T-helper 2 cell treated with Interferon-gamma antibody and Interleukin-4, amounts not matched to agents 100 ng/mL and 5 ng/mL, for 36 hours (primary cell): ENCODE measurements around the gene PLEKHA7. TPM values are rescaled to one million over a fixed set of nuclear protein-coding genes. Genes with fewer than 3 reads are reported as not detected.
"Not testable (repeated sequence)": the region's sequence is repeated elsewhere in the genome, so short reads cannot be mapped to it uniquely, and the experiment has no call there.

ENCODE experiments used
- intact Hi-C: fragments of 100-400 bp; cut with micrococcal nuclease; formaldehyde crosslinking; loops from one replicate; pipeline ENCODE4 v1.15.1; 2023
- total RNA-seq: library from RNA; stranded (reverse); gene quantifications from 2 replicates; pipeline ENCODE4 v1.2.3, GENCODE V29; 2022

PLEKHA7 gene
- total RNA-seq, 1 donor from 2014 or later: 2.1 TPM

DNA sequence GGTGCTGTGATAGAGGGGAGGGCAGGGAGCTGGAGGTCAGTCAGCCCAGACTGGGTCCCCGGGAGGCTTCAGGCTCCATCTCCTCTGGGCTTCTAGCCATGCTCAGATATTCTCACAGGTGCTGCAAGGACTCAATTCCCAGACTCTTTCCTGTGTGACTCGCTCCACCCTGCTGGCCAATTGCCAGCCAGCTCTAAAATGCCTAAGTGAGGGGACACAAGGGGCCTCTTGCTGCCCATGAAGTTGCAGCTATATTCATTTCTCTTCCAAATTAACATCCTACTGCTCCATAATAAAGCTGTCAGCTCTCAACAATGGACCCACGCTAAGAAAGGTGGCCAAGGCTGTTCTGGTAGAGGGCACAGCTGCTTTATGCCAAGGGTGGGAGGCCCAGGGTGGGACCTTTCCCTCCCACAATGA, 101.5 kb downstream of the PLEKHA7 start:
- intact Hi-C loops: no loop called here

DNA sequence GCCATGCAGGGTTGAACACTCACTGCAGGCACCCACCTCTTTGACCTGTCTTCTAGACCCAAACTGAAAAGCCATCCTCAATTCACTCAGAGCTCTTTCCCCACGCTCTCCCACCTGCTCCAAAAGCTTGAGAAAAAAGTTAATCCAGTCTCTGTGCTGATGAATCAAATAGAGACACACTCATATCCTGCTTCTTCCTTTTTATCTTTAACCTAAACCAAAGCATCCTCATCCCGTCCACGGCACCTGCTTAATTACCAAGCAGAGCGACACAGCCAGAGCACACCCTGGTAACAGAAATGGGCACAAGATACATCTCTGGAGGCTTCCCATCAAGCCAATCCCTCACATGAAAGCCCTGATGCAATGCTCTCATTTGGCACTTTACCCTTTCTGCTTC, 102.6 kb downstream of the PLEKHA7 start:
- intact Hi-C loops: no loop called here

DNA sequence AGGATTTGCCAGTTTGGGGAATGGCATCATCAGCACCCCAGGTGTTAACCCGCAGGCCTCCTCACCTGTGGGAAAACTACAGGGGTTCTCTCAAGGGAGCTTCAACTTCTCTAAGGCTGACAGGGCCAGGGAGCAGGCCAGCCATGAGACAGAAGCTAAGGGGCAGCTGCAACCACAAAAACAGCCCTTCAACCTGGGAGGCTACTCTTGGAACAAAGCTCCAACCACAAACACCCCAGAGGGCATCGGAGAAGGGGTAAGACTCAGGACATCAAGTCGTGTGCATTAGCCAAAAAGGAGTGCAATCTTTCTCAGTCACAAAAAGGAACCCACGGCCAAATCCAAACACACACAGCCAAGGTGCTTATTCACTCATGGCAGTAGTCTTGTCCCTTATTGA, 103.0 kb downstream of the PLEKHA7 start:
- intact Hi-C loops: no loop called here

DNA sequence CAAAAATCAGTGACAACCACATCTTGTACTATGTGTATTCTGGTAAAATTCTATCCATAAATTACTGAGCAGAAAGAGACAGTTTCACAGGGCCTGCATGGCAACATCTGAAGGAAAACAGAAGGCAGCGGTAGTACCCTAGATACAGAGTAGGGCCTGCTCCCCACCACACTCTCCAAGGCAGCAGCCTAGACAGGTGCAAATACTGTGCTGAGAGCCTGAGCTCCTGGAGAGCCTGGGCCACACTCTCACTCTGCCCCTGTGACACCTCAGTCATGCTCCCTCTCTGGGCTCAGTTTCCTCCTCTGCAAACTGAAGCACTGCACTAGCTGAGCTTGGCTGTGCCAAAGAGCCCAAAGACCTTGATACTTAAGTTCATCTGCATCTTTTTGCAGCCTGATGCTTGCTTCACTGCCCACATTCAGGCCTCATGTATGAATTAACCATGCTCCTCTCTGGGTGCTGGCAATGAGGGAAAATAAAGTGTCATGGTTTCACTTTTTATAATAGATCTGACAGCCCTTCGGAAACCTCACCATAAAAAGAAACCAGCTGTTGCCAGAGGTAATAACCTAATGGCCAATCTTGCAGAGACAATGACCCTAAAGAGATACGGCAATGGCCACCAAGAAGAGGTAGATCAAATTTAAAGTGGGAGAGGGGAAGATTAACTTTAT, 104.7 kb downstream of the PLEKHA7 start:
- intact Hi-C loops: no loop called here

DNA sequence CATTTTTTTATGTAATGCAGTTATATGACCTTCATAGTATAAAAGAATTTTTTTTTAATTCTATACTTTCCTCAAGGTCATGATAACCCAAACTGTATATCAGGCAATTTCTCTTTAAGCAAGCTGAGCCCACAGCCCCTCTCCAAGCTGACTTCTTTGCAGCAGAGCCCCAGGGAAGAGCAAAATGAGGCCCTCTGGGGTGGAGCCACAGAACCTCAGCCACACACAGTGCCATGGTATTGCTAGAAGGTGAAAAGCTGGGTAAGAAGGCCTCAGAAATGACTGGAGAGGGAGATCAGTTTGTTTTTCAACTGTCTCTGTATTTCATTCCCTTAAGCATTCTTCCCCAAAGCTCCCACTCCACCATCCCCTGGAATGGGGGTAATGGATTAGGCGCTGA, 108.8 kb downstream of the PLEKHA7 start:
- intact Hi-C loops: no loop called here

DNA sequence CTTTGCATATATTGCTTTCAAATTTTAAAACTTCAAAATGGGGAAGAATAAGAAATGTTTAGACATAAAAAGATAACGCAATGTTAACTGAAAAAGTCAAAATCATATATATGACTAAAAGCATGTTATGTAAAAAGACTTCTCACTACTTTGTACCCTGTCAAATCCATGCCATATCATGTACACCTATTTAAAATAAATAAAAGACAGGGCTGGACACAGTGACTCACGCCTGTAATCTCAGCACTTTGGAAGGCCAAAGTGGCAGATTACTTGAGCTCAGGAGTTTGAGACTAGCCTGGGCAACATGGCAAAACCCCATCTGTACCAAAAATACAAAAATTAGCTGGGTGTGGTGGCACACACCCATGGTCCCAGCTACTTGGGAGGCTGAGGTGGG, 109.5 kb downstream of the PLEKHA7 start:
- intact Hi-C loops: loop anchor here (5.0 kb wide), 1 partner anchor 448 kb away; the partner anchor contains the start of gene NCR3LG1

DNA sequence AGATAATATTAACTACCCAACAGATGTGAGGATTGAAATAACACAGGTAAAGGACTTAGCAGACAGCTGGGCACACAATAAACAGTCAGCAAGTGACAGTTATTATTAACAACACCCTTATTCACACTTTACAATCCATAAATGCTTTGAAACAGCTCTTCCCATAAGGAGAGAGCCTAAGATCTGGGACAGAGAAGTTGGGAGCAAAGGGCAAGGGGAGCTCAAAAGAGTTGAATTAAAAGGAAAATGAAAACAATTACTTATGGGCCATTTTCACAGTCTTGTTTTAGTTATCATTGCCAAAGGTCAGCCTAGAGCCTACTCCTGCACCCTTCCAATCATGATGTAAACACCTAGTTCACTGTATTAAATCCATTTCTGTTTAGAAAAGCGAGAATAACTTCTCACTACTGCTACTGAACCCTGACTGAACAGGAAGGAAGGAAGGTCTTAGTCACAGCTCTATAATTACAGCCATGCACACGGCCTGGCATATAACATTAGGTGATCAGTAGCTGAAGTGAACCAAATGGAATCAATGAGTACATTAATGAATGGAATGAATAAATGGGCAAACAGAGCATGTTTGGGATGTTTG, 111.3 kb downstream of the PLEKHA7 start:
- intact Hi-C loops: loop anchor here (5.0 kb wide), 1 partner anchor 449 kb away; the partner anchor contains the start of gene NCR3LG1

DNA sequence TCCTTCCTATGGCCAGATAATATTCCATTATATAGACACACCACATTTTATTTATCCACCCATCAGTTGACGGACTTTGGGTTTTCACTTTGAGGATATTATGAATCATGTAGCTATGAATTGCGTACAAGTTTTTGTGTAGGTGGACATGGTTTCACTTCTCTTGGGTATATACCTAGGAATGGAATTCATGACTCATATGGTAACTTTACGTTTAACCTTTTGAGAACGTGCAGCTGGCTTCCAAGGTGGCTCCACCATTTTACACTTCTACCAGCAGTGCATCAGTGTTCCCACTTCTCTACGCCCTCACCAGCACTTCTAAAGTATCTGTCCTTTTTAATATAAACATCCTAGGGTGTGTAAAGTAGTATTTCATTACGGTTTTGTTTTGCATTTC, 112.0 kb downstream of the PLEKHA7 start:
- intact Hi-C loops: loop anchor here (5.0 kb wide), 1 partner anchor 450 kb away; the partner anchor contains the start of gene NCR3LG1

DNA sequence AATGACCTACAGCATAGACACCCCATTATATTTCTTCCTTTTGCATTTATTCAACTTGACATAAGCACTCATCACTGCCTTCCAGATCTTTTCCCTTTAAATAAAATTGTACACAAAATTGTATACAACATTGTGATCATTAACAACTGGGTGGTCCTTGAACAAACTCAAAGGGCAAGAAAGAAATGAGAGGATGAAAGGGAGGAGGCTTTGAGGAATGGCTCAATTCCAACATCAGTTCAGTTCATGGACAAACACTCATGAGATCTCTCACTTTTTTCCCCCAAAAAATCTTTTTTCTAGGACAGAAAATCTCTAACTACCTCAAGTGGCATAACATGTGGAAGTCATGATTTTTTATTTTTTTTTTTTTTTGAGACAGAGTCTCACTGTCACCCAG, 113.7 kb downstream of the PLEKHA7 start:
- intact Hi-C loops: loop anchor here (5.0 kb wide), 1 partner anchor 452 kb away; the partner anchor contains the start of gene NCR3LG1

DNA sequence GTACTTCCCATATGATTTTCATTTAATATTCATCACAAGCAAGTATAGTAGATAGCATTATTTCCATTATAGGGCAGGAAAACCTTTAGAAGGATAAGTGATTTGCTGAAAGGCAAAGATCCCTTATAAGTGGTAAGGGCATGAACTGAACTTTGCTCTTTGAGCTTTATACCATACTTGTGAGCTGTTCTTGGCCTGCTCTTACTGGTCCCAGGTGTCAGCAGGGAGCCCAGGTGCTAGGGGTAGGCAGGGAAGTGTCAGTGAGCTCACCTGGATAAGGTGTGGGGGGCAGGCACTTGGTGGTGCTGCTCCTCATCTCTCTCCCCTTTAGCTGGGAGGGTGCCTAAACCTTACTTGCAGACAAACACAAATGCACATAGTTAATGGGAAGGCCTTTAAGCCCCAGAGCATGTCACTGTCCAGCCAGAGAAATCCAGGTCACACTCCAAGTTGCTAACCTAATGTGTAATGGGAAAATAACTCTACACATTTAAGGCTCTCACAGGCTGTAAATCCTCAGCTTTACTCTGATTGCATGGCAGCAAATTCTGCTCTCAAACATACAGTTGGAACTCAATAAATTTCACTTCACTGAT, 114.4 kb downstream of the PLEKHA7 start:
- intact Hi-C loops: loop anchor here (5.0 kb wide), 1 partner anchor 452 kb away; the partner anchor contains the start of gene NCR3LG1

DNA sequence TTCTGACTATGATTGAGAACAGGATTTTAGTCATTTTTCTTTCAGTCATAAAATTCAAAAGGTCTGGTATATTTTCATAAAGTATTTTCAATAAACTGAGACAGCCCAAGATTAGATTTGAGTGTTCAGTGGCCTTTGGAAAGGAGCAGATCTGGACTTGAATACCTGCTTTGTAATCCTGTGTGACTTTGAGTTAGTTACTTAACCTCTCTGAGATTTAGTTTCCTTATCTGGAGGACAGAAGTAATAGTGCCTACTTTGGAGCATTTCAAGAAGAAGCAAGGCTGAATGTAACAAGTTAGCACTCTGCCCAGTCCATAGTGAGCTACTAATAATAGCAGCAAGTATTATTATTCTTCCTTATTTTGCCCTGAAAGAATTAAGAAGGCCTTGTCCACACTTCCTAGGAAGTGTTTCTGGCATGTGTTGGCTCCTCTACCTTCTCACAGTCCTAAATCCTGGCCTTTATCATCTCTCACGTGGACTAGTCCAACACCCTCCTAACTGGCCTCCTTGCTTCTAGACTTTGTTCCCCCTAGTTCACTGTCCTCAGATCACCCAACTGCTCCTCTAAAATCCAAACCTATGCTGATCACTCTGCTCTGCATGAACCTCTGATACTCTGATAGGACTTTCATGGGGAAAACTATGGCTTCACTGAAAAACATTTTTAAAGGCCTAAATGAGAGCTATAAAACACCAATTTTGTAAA, 115.8 kb downstream of the PLEKHA7 start:
- intact Hi-C loops: no loop called here

DNA sequence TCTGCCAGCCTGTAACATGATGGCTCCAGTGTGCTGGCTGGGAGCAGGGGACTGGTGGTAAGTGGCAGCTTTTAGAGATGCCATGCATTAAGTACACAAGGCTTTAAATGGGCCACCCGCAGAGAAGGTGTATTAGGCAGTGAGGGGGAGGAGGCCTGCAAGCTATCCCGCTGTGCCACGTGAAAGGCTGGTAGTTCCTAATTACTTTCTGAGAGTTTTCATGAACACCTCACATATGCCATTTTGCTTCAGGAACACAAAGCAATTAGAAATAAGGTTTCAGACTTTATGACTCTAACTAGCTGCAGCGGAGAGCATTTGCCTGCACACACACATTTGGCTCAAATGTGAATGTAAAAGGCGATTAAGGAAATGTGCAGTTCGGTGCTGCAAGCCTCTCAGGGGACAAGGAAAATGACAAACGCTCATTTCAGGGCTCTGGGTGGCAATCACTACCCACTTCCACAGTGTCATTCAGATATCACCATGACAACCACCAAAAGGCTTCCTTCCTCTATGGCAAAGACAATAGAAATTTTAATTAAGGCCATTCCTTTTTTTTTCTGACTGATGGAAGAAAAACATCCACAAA, 116.6 kb downstream of the PLEKHA7 start:
- intact Hi-C loops: no loop called here

DNA sequence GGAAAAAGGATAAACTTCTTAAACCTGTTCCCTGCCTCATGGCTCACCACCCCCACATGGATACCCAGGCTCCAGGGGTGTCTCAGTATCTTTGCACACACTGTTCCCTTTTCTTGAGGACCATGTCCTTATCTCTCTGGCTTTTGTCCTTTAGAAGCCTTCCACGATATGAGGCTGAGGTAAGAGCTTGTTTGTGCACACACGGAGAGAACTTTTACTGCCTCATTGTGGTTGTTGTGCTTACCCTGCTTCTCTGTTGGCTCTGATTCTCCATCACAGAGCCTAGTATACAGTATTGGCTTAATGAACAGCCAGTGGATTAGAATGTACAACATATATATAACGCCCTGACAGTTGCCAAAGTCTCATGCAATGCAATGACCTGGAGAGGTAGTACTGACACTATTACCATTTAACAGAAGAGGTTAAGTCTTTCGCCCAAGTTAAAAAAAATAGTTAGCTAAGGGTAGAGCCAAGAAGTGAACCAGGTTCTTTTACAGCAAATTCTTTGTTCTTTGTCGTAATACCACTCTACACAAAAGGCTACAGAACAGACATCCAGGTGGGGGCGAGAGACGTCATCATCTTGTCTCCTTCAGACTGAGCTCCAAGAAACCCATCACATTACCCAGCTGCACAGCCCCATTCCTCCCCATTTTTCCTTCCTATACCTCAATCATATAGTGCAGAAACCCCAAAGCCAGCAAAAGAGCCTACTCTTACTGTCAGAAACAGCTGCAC, 117.3 kb downstream of the PLEKHA7 start:
- intact Hi-C loops: no loop called here

DNA sequence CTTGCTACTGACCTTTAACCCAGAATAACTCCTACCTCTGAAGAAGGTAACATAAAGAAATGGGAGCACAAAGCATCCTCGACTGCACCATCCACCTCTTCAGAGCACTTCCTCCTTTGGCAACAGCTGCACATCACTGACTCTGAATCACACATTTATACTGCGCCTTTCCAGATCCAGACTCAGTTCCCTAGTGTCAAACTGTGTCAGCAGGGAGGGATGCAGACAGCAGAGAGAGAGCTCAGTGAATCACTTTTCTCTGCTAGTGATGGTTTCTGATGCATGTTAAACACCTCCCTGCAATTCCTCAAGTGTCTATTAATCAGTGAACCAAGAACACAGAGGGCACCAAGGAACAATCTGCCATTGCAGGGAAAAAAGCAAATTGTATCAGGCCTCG, 118.9 kb downstream of the PLEKHA7 start:
- intact Hi-C loops: no loop called here

DNA sequence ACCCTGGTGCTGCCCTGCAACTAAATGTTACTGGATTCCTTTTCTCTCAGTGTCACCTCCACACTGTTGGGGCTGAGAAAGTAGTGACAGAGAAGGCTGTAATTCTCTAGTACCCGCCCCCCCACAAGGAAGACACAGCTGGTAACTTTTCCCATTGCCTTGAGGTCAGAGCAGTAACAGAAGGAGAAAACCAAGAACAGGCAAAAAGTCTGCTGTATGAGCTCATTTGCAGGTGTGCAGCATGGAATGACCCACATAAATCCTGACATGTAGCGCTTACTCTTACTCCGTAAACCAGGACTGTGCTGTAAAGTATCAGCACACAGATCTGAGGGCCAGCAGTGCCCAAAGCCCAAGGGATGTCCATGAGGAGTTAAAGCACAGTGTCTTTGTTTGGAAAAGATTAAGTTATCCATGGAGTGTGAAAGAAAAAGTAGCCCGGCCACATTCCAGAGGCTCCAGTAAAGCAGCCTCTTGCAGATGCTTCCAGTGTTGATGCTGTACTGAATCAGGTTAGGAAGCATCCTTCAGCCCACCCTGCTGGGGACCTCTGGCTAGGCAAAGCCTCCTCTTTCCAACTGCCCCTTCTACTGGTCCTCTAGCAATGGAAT, 120.7 kb downstream of the PLEKHA7 start:
- intact Hi-C loops: no loop called here

DNA sequence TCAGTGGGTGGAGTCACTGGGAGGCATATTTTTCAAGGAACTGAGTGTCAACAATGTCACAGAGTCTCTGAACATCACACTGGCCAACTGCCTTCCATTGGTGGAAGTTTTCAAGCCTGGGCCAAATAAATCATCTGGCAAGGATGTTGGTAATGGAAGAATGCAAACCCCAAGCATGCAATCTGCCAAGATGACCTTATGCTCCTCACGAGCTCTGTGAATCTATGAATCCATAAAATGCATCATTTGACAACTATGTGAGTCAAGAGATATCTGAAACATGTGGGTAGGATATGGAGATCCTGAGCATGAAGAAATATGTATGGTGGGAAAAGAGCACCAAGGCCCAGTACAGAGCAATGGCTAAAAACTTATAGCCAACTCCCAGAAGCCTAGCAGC, 122.2 kb downstream of the PLEKHA7 start:
- intact Hi-C loops: no loop called here

DNA sequence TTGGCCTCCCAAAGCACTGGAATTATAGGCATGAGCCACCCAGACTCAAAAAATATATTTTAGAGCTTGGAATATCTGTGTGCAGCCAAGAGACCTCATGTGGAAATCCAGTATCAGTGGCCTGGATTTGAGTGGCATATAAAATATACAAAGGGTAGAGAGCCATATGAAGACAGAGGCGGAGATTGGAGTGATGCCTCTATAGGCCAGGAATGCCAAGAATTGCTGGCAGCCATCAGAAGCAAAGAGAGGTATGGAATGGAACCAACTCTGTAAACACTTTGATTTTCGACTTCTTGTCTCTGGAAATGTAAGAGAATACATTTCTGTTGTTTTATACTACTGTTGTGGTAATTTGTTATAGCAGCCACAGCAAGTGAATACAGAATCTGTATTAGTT, 123.0 kb downstream of the PLEKHA7 start:
- intact Hi-C loops: no loop called here

DNA sequence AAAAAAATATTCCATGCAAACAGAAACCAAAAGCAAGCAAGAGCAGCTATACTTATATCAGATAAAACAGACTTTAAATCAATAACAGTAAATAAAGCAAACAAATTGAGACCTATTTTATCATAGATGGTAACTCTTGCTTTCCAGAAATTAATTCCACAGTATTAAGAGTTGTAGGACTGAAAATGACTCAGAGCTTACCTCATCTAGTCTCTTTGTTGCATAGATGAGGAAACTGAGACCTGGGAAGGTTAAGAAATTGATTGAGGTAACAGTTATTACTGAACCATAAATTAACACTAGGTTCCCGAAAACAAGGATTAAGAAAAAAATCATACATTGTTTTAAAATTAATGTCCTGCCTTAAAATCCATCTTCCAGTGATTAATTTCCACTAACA, 123.8 kb downstream of the PLEKHA7 start:
- intact Hi-C loops: no loop called here

DNA sequence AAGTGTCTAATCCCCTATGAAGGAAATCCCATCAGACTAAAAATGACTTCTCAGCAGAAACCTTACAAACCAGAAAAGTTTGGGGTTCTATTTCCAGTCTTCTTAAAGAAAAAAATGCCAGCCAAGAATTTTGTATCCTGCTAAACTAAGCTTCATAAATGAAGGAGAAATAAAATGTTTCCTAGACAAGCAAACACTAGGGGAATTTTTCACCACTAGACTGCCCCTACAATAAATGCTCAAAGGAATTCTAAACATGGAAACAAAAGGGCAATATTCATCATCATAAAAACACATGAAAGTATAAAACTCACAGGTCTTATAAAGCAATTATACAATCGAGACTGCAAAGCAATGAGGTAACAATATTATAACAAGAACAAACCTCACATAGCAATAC, 124.3 kb downstream of the PLEKHA7 start:
- intact Hi-C loops: no loop called here

DNA sequence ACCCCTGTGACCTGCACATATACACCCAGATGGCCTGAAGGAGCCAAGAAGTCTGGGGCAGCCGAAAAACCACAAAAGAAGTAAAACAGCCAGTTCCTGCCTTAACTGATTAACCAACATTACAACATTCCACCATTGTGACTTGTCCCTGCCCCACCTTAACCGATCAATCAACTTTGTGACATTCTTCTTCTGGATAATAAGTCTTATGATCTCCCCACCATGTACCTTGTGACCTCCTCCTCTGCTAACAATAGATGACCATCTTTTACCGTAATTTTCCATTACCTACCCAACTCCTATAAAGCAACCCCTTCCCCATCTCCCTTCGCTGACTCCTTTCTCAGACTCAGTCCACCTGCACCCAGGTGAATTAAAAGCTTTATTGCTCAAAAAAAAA, 125.2 kb downstream of the PLEKHA7 start:
- intact Hi-C loops: not testable (repeated sequence)
